Measurements from ENCODE around the gene CYB561D2. TPM values are rescaled to one million over a fixed set of nuclear protein-coding genes. Genes with fewer than 3 reads are reported as not detected.

CYB561D2 gene
- polyA plus RNA-seq, 1 donor from 2014 or later = 21.2 TPM

Other genes with a start within 250 kb of the CYB561D2 start
- gene SEMA3F, start 195.5 kb upstream of the CYB561D2 start, polyA plus RNA-seq = 17.0 and 20.4 TPM in 2 replicates
- not detected in 2 replicates for gene GNAT1, start 159.3 kb upstream of the CYB561D2 start, polyA plus RNA-seq
- 0.66 TPM in 1 of 2 replicates, not detected in the other for gene SLC38A3, start 145.6 kb upstream of the CYB561D2 start, polyA plus RNA-seq
- 81.6 and 101 TPM in 2 replicates for gene GNAI2, start 114.7 kb upstream of the CYB561D2 start, polyA plus RNA-seq
- gene SEMA3B, start 81.7 kb upstream of the CYB561D2 start, polyA plus RNA-seq = 7.8 and 9.6 TPM in 2 replicates
- not detected in 2 replicates for gene LSMEM2, start 71.8 kb upstream of the CYB561D2 start, polyA plus RNA-seq
- 41.8 and 76.4 TPM in 2 replicates for gene IFRD2, start 58.4 kb upstream of the CYB561D2 start, polyA plus RNA-seq
- gene HYAL3, start 51.5 kb upstream of the CYB561D2 start, polyA plus RNA-seq = 8.8 and 9.1 TPM in 2 replicates
- gene NAA80, start 51.5 kb upstream of the CYB561D2 start, polyA plus RNA-seq = 4.6 and 5.3 TPM in 2 replicates
- gene HYAL1, start 47.3 kb upstream of the CYB561D2 start, polyA plus RNA-seq = 2.2 and 4.7 TPM in 2 replicates
- gene HYAL2, start 28.1 kb upstream of the CYB561D2 start, polyA plus RNA-seq = 116 and 138 TPM in 2 replicates
- 88.8 and 106 TPM in 2 replicates for gene TUSC2, start 22.6 kb upstream of the CYB561D2 start, polyA plus RNA-seq
- 51.4 and 54.0 TPM in 2 replicates for gene RASSF1, start 10.0 kb upstream of the CYB561D2 start, polyA plus RNA-seq
- gene ZMYND10, start 5.1 kb upstream of the CYB561D2 start, polyA plus RNA-seq = 5.0 and 5.2 TPM in 2 replicates
- 118 and 128 TPM in 2 replicates for gene NPRL2, start 87 bp upstream of the CYB561D2 start, polyA plus RNA-seq
- 17.8 and 24.7 TPM in 2 replicates for gene TMEM115, start 8.7 kb downstream of the CYB561D2 start, polyA plus RNA-seq
- 7.8 and 11.4 TPM in 2 replicates for gene CACNA2D2, start 152.8 kb downstream of the CYB561D2 start, polyA plus RNA-seq
- 24.5 and 39.9 TPM in 2 replicates for gene C3orf18, start 216.9 kb downstream of the CYB561D2 start, polyA plus RNA-seq
- 24.4 and 36.8 TPM in 2 replicates for gene HEMK1, start 218.7 kb downstream of the CYB561D2 start, polyA plus RNA-seq

All from neural cell (in vitro differentiated cells).